HCT116 (cell line): ENCODE data around the gene IL11RA. TPM values are rescaled to one million over a fixed set of nuclear protein-coding genes. Genes with fewer than 3 reads are reported as not detected.

Source experiments
- ATAC-seq: fragments of 200-7000 bp; cut with Tn5 transposase; 2 replicates; pipeline ENCODE4 v1.9.1; 2020; ENCODE audit warnings: mild to moderate bottlenecking, moderate library complexity
- BruUV-seq: library from RNA; stranded (reverse); fragments of 400-500 nt; replicated peaks from 2 replicates; lab custom pipeline; 2021; lab: Mats Ljungman, UMichigan
- CTCF ChIA-PET: fragments of 300-600 bp; sonication (Branson Sonifier 250); formaldehyde crosslinking; loops from one replicate; lab custom pipeline; 2021; ENCODE audit warnings: antibody characterized with exemption; lab: Charles Lee
- POLR2A ChIA-PET: fragments of 300-600, 350-600 bp; sonication (Branson Sonifier 250); formaldehyde crosslinking; loops from one replicate; lab custom pipeline; 2021; ENCODE audit warnings: antibody characterized with exemption; lab: Charles Lee
- RAD21 ChIA-PET, 2 experiments: fragments of 300-600 bp; sonication (Branson Sonifier 250); formaldehyde crosslinking; loops; one replicate each; lab custom pipeline; 2023; ENCODE audit warnings: low total read pairs in 2 of 2; ENCODE audit not compliant: uncharacterized antibody in 2 of 2, unreplicated experiment in 2 of 2, low non-redundant PET in 1 of 2; lab: Charles Lee
- DNase-seq: peaks from one replicate; pipeline ENCODE4 v3.0.0-alpha.2; 2010; ENCODE audit warnings: low read depth, low spot score
- H2AFZ ChIP-seq: fragments of 200-600 bp; shearing (Covaris generic), sonication (generic); 2 replicates; pipeline ENCODE4 v1.6.1; 2017; ENCODE audit warnings: low read depth, mixed run types, mixed read lengths, antibody characterized with exemption, low read length; ENCODE audit not compliant: poor library complexity, severe bottlenecking
- H3K27ac ChIP-seq: 2 replicates; pipeline ENCODE4 v1.5.1; 2012; ENCODE audit warnings: low read depth, low read length
- H3K27me3 ChIP-seq: fragments of 200-600 bp; sonication (generic); 2 replicates; pipeline ENCODE4 v1.6.1; 2016; ENCODE audit warnings: mixed run types, low read length, mixed read lengths; ENCODE audit not compliant: insufficient read depth
- H3K36me3 ChIP-seq, 2 experiments: fragments of 200-500 bp in 1 of 2; fragments of 200-600 bp in 1 of 2; sonication (Bioruptor generic) in 1 of 2; sonication (generic) in 1 of 2; 2 replicates each; pipeline versions ENCODE4 v1.5.1 to v1.6.1; 2014 to 2016; ENCODE audit warnings: low read length in 2 of 2, inconsistent platforms in 1 of 2, mixed read lengths in 1 of 2, mixed run types in 1 of 2; ENCODE audit not compliant: insufficient read depth in 2 of 2, control insufficient read depth in 1 of 2
- H3K4me1 ChIP-seq, 2 experiments: fragments of 200-600 bp in 1 of 2; sonication (generic) in 1 of 2; 2 replicates each; pipeline versions ENCODE4 v1.5.1 to v1.6.1; 2012 to 2017; ENCODE audit warnings: low read length in 2 of 2, inconsistent platforms in 1 of 2, mild to moderate bottlenecking in 1 of 2, mixed read lengths in 1 of 2, mixed run types in 1 of 2, moderate library complexity in 1 of 2; ENCODE audit not compliant: insufficient read depth in 2 of 2, control insufficient read depth in 1 of 2
- H3K4me2 ChIP-seq: fragments of 200-600 bp; sonication (generic); 2 replicates; pipeline ENCODE4 v1.6.1; 2017; ENCODE audit warnings: mixed run types, low read length, mixed read lengths
- H3K4me3 ChIP-seq, 2 experiments: fragments of 200-600 bp in 1 of 2; sonication (generic) in 1 of 2; replicated peaks in 1 of 2; 2 replicates each; pipeline ENCODE4 v1.5.1; 2011 to 2016; ENCODE audit warnings: low read length in 2 of 2, control low read depth in 1 of 2, low read depth in 1 of 2, mild to moderate bottlenecking in 1 of 2, mixed read lengths in 1 of 2, mixed run types in 1 of 2
- H3K79me2 ChIP-seq: fragments of 200-600 bp; sonication (generic); 2 replicates; pipeline ENCODE4 v1.6.1; 2017; ENCODE audit warnings: mild to moderate bottlenecking, mixed run types, low read length, moderate library complexity, mixed read lengths; ENCODE audit not compliant: insufficient read depth
- H3K9ac ChIP-seq: fragments of 200-600 bp; sonication (generic); 2 replicates; pipeline ENCODE4 v1.6.1; 2016; ENCODE audit warnings: low read length, mixed read lengths
- H3K9me2 ChIP-seq: fragments of 200-600 bp; sonication (generic), shearing (Covaris generic); 2 replicates; pipeline ENCODE4 v1.6.1; 2017; ENCODE audit warnings: mixed run types, mild to moderate bottlenecking, moderate library complexity; ENCODE audit not compliant: insufficient read depth
- H3K9me3 ChIP-seq, 2 experiments: fragments of 200-500 bp in 1 of 2; fragments of 200-600 bp in 1 of 2; sonication (Bioruptor generic) in 1 of 2; sonication (generic) in 1 of 2; 2 replicates each; pipeline ENCODE4 v1.6.1; 2014 to 2017; ENCODE audit warnings: low read length in 2 of 2, mixed read lengths in 2 of 2, inconsistent platforms in 1 of 2, low read depth in 1 of 2, mild to moderate bottlenecking in 1 of 2, mixed run types in 1 of 2, moderate library complexity in 1 of 2; ENCODE audit not compliant: control insufficient read depth in 1 of 2, insufficient read depth in 1 of 2
- H4K20me1 ChIP-seq: fragments of 200-600 bp; sonication (generic), shearing (Covaris generic); 2 replicates; pipeline ENCODE4 v1.6.1; 2017; ENCODE audit warnings: mixed run types, mild to moderate bottlenecking, moderate library complexity; ENCODE audit not compliant: insufficient read depth
- POLR2A ChIP-seq: IDR thresholded peaks from 2 replicates; pipeline ENCODE4 v1.7.0; 2011; ENCODE audit warnings: borderline replicate concordance; ENCODE audit not compliant: insufficient read depth, insufficient read length; ENCODE audit errors: extremely low read depth
- SIN3A ChIP-seq: IDR thresholded peaks from 2 replicates; pipeline ENCODE4 v1.6.1; 2012; ENCODE audit warnings: low read depth
- SP1 ChIP-seq: IDR thresholded peaks from 2 replicates; pipeline ENCODE4 v1.6.1; 2012; ENCODE audit warnings: low read depth
- SRF ChIP-seq: IDR thresholded peaks from 2 replicates; pipeline ENCODE4 v1.6.1; 2012; ENCODE audit warnings: low read depth
- YY1 ChIP-seq: IDR thresholded peaks from 2 replicates; pipeline ENCODE4 v1.6.1; 2011; ENCODE audit warnings: low read length, low read depth, moderate library complexity, mild to moderate bottlenecking; ENCODE audit not compliant: insufficient replicate concordance; ENCODE audit errors: extremely low read depth
- intact Hi-C: fragments of 100-400 bp; cut with micrococcal nuclease; formaldehyde crosslinking; loops from 2 replicates; pipeline ENCODE4 v1.10.0; 2022
- total RNA-seq: library from RNA; stranded (reverse); gene quantifications from one replicate; pipeline ENCODE4 v1.2.1, GENCODE V29; 2021; ENCODE audit not compliant: unreplicated experiment
- TF ChIP-seq, protein P1 (sequence below): IDR thresholded peaks from 2 replicates; pipeline ENCODE4 v1.6.1; 2012; ENCODE audit warnings: low read depth
- TF ChIP-seq, protein P2 (sequence below): IDR thresholded peaks from 2 replicates; pipeline ENCODE4 v1.6.1; 2012

The IL11RA gene
- total RNA-seq, 1 experiment from 2014 or later = 10.6 TPM

DNA sequence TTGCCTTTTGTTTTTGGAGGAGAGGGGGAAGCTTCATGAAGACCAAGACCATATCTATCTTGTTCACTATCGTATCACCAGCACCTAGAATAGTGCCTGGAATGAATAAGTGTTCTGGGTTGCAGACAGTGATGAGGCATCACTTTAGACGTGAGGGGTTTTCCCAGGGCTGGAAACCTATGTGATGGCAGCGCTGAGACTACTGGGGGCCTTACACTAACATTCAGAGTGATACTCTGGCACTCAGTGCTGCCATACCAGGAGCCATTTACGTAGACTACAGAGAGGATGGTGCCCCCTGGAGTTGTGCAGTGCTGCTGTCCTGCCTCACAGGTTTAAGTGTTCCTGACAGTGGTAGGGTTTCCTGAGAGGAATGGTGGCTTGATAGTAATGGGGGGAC is 32.2 kb downstream of the IL11RA start:
- Histone ChIP-seq H2AFZ (no peak overlapping the region), H3K27me3 (no peaks in the 10 kb centered on the region), H3K9me3 (no peaks in the 10 kb centered on the region), H4K20me1 (no peaks in the 10 kb centered on the region), H3K27ac (no peak overlapping the region), H3K4me2 (no peak overlapping the region), H3K9me2 (no peaks in the 10 kb centered on the region), H3K4me3 (no peak overlapping the region), H3K79me2 (no peaks in the 10 kb centered on the region), H3K36me3 (no peaks in the 10 kb centered on the region), H3K9ac (no peak overlapping the region), H3K4me1 (no peaks in the 10 kb centered on the region)
- intact Hi-C loops = no loop called here
- CTCF ChIA-PET = interaction anchor here (1.4 kb wide), 1 partner anchor 15 kb away, joined by 3 read pairs; no protein-coding TSS in a partner anchor
- no TSS peak for BruUV-seq
- TF ChIP-seq, protein P1, sequence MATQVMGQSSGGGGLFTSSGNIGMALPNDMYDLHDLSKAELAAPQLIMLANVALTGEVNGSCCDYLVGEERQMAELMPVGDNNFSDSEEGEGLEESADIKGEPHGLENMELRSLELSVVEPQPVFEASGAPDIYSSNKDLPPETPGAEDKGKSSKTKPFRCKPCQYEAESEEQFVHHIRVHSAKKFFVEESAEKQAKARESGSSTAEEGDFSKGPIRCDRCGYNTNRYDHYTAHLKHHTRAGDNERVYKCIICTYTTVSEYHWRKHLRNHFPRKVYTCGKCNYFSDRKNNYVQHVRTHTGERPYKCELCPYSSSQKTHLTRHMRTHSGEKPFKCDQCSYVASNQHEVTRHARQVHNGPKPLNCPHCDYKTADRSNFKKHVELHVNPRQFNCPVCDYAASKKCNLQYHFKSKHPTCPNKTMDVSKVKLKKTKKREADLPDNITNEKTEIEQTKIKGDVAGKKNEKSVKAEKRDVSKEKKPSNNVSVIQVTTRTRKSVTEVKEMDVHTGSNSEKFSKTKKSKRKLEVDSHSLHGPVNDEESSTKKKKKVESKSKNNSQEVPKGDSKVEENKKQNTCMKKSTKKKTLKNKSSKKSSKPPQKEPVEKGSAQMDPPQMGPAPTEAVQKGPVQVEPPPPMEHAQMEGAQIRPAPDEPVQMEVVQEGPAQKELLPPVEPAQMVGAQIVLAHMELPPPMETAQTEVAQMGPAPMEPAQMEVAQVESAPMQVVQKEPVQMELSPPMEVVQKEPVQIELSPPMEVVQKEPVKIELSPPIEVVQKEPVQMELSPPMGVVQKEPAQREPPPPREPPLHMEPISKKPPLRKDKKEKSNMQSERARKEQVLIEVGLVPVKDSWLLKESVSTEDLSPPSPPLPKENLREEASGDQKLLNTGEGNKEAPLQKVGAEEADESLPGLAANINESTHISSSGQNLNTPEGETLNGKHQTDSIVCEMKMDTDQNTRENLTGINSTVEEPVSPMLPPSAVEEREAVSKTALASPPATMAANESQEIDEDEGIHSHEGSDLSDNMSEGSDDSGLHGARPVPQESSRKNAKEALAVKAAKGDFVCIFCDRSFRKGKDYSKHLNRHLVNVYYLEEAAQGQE = no peak
- TF ChIP-seq SIN3A (no peak), YY1 (no peak), POLR2A (no peak), SP1 (no peak), SRF (no peak)
- TF ChIP-seq, protein P2, sequence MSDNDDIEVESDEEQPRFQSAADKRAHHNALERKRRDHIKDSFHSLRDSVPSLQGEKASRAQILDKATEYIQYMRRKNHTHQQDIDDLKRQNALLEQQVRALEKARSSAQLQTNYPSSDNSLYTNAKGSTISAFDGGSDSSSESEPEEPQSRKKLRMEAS = no peak
- POLR2A ChIA-PET = no interaction called here
- DNase-seq (no peak), ATAC-seq (no peak)
- RAD21 ChIA-PET = no interaction called here
